H7 (cell line): ENCODE data around the gene GMDS. TPM values are rescaled to one million over a fixed set of nuclear protein-coding genes. Genes with fewer than 3 reads are reported as not detected.

Experiments
- DNase-seq: peaks from one replicate; pipeline ENCODE4 v3.0.0; 2012
- H3K27me3 ChIP-seq: 2 replicates; pipeline ENCODE4 v1.6.0; 2011; ENCODE audit warnings: mild to moderate bottlenecking, low read length; ENCODE audit not compliant: control insufficient read depth, insufficient read depth
- H3K36me3 ChIP-seq: replicated peaks from 2 replicates; pipeline ENCODE4 v1.5.1; 2011; ENCODE audit warnings: low read length; ENCODE audit not compliant: control insufficient read depth, insufficient read depth
- H3K4me3 ChIP-seq: 2 replicates; pipeline ENCODE4 v1.5.1; 2011; ENCODE audit warnings: low read depth, mild to moderate bottlenecking, control low read depth, low read length, moderate library complexity; ENCODE audit not compliant: insufficient read depth
- total RNA-seq: library from RNA; depleted of rRNA; stranded (reverse); fragments of >200 nt; shearing (Covaris generic); gene quantifications from 2 replicates; pipeline ENCODE4 v1.2.3, GENCODE V29; 2014

The GMDS gene
- total RNA-seq, 1 experiment from 2014 or later = 9.0 TPM

GRCh38 chr6:1614448-1615150 is 630.8 kb downstream of the GMDS start:
- H3K27me3 ChIP-seq = peaks cover 96% of the 10 kb centered on the region
- H3K36me3 ChIP-seq = no peaks in the 10 kb centered on the region
- H3K4me3 ChIP-seq = peak overlapping the region; percentile 53
- peak; percentile 88 for DNase-seq

DNA sequence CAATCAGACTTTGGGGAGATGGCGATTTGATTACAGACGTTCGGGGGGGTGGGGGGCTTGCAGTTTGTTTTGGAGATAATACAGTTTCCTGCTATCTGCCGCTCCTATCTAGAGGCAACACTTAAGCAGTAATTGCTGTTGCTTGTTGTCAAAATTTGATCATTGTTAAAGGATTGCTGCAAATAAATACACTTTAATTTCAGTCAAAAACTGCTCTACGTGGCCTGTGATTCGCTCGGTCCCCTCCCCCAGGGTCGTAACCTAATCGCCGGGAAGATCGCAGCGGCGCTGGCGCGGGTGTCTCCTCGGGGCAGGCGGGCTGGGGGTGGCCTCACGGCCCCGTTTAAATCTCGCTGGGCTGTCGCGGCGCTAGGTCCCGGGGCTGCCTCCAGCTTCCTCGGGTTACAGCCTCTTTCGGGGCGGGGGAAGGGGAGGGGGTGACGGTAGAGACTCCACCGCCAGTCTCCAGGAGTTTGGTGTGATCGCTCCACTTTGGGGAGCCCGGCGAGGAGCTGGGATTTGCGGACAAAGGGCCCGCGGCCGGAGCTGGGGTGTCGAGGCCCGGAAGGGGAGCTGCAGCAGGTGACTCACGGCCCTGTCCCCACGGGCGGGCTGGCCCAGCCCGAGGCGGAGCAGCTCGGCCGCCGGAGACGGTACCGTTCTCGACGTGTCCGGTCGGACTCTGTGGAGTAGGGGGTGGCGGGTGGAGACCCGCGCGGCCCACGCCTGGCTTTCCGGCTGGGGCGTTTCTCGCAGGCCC is 631.5 kb downstream of the GMDS start:
- Histone ChIP-seq H3K4me3 (peak overlapping the region; percentile 53), H3K36me3 (no peaks in the 10 kb centered on the region), H3K27me3 (peaks cover 94% of the 10 kb centered on the region)
- DNase-seq = peak; percentile 94

DNA sequence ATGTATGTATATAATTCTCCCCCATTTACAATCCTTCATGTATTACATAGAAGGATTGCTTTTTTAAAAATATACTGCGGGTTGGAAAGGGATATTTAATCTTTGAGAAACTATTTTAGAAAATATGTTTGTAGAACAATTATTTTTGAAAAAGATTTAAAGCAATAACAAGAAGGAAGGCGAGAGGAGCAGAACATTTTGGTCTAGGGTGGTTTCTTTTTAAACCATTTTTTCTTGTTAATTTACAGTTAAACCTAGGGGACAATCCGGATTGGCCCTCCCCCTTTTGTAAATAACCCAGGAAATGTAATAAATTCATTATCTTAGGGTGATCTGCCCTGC is 632.1 kb downstream of the GMDS start:
- peaks cover 94% of the 10 kb centered on the region for H3K27me3 ChIP-seq
- H3K36me3 ChIP-seq = no peaks in the 10 kb centered on the region
- peak overlapping the region; percentile 53; the same call in 1 of the 2 replicates for H3K4me3 ChIP-seq
- DNase-seq = no peak

DNA sequence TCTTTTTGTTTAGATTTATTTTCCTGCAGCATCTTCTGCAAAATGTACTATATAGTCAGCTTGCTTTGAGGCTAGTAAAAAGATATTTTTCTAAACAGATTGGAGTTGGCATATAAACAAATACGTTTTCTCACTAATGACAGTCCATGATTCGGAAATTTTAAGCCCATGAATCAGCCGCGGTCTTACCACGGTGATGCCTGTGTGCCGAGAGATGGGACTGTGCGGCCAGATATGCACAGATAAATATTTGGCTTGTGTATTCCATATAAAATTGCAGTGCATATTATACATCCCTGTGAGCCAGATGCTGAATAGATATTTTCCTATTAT is 632.5 kb downstream of the GMDS start:
- H3K4me3 ChIP-seq = no peak overlapping the region
- peaks cover 94% of the 10 kb centered on the region for H3K27me3 ChIP-seq

DNA sequence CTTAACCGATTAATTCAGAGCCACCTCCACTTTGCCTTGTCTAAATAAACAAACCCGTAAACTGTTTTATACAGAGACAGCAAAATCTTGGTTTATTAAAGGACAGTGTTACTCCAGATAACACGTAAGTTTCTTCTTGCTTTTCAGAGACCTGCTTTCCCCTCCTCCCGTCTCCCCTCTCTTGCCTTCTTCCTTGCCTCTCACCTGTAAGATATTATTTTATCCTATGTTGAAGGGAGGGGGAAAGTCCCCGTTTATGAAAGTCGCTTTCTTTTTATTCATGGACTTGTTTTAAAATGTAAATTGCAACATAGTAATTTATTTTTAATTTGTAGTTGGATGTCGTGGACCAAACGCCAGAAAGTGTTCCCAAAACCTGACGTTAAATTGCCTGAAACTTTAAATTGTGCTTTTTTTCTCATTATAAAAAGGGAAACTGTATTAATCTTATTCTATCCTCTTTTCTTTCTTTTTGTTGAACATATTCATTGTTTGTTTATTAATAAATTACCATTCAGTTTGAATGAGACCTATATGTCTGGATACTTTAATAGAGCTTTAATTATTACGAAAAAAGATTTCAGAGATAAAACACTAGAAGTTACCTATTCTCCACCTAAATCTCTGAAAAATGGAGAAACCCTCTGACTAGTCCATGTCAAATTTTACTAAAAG is 633.0 kb downstream of the GMDS start:
- Histone ChIP-seq H3K4me3 (no peak overlapping the region; the same call in 1 of the 2 replicates), H3K27me3 (peaks cover 92% of the 10 kb centered on the region), H3K36me3 (no peaks in the 10 kb centered on the region)
- peak; percentile 22 for DNase-seq

More for the DNA sequence above, 632.5 kb downstream of the GMDS start:
- no peaks in the 10 kb centered on the region for H3K36me3 ChIP-seq
- DNase-seq = no peak

GRCh38 chr6:1611572-1612298 is 633.7 kb downstream of the GMDS start:
- Histone ChIP-seq H3K36me3 (no peaks in the 10 kb centered on the region), H3K4me3 (peak overlapping the region; percentile 32; the same call in 1 of the 2 replicates), H3K27me3 (peaks cover 89% of the 10 kb centered on the region)
- no peak for DNase-seq

DNA sequence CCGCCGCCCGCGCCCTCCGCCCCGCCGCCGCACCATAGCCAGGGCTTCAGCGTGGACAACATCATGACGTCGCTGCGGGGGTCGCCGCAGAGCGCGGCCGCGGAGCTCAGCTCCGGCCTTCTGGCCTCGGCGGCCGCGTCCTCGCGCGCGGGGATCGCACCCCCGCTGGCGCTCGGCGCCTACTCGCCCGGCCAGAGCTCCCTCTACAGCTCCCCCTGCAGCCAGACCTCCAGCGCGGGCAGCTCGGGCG is 634.2 kb downstream of the GMDS start:
- Histone ChIP-seq H3K27me3 (peaks cover 89% of the 10 kb centered on the region), H3K4me3 (peak overlapping the region; percentile 22; the same call in 1 of the 2 replicates), H3K36me3 (no peaks in the 10 kb centered on the region)
- peak; percentile 93 for DNase-seq

DNA sequence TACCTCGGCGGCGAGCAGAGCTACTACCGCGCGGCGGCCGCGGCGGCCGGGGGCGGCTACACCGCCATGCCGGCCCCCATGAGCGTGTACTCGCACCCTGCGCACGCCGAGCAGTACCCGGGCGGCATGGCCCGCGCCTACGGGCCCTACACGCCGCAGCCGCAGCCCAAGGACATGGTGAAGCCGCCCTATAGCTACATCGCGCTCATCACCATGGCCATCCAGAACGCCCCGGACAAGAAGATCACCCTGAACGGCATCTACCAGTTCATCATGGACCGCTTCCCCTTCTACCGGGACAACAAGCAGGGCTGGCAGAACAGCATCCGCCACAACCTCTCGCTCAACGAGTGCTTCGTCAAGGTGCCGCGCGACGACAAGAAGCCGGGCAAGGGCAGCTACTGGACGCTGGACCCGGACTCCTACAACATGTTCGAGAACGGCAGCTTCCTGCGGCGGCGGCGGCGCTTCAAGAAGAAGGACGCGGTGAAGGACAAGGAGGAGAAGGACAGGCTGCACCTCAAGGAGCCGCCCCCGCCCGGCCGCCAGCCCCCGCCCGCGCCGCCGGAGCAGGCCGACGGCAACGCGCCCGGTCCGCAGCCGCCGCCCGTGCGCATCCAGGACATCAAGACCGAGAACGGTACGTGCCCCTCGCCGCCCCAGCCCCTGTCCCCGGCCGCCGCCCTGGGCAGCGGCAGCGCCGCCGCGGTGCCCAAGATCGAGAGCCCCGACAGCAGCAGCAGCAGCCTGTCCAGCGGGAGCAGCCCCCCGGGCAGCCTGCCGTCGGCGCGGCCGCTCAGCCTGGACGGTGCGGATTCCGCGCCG is 634.7 kb downstream of the GMDS start:
- peaks cover 89% of the 10 kb centered on the region for H3K27me3 ChIP-seq
- H3K4me3 ChIP-seq = peak overlapping the region; percentile 39
- H3K36me3 ChIP-seq = no peaks in the 10 kb centered on the region
- no peak for DNase-seq

DNA sequence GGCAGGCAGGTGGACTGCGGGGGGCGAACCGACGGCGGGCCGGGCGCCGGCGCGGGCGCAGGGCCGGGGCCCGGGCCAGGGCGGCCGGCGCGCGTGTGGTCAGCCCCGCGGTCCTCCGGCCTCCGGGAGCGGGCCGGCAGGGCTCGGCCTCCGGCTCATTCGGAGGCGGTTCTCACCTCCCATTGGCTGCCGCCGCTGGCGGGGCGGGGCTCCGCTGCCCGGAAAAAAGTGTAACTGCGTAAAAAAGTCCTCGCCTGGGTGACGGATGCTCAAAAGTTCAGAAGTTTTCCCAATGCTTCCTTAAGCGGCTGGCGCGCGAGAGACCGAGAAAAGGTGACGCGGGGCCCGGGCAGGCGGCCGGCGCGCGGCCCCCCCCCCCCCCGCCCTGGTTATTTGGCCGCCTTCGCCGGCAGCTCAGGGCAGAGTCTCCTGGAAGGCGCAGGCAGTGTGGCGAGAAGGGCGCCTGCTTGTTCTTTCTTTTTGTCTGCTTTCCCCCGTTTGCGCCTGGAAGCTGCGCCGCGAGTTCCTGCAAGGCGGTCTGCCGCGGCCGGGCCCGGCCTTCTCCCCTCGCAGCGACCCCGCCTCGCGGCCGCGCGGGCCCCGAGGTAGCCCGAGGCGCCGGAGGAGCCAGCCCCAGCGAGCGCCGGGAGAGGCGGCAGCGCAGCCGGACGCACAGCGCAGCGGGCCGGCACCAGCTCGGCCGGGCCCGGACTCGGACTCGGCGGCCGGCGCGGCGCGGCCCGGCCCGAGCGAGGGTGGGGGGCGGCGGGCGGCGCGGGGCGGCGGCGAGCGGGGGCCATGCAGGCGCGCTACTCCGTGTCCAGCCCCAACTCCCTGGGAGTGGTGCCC is 635.5 kb downstream of the GMDS start, which contains the start of gene FOXC1:
FOXC1 (plus strand) TSS at position 268 of the 849 bp plus-strand sequence; CDS start at position 799, 531 bp downstream.
- Histone ChIP-seq H3K4me3 (peak within 1 kb of the TSS; percentile 54), H3K36me3 (no peaks in the 10 kb centered on the region), H3K27me3 (peaks cover 89% of the 10 kb centered on the region)
- peak; percentile 97 for DNase-seq

DNA sequence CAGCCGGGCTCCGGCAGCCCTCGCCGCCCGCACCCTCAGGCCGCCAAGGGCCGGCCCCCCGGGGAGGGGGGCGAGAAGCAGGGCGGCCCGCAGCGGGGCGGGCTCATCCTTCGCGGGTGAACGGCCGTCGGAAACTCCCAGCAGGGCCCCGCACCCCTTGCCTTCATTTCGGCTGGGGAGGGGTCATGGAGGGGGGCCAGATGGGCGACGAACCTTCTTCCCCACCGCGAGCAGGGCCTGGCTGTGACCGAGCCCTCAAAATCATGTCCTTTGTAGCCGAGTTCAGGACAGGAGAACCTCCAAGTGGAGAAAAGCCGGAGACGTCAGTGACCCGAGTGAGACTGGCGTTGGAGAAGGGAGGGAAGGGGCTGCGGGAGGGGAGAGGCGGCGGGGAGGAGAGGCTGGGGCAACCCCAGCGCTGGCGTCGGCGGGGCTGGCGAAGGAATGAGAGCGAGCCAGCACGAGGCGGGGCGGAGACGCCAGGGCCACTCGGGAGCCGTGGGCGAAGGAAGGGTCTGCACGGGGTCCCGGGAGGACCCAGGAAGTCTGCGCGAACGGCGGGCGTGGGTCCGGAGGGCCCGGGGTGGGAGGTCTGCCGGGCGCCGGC is 636.3 kb downstream of the GMDS start:
- Histone ChIP-seq H3K36me3 (no peaks in the 10 kb centered on the region), H3K27me3 (peaks cover 88% of the 10 kb centered on the region), H3K4me3 (peak overlapping the region; percentile 54)
- DNase-seq = peak; percentile 80

DNA sequence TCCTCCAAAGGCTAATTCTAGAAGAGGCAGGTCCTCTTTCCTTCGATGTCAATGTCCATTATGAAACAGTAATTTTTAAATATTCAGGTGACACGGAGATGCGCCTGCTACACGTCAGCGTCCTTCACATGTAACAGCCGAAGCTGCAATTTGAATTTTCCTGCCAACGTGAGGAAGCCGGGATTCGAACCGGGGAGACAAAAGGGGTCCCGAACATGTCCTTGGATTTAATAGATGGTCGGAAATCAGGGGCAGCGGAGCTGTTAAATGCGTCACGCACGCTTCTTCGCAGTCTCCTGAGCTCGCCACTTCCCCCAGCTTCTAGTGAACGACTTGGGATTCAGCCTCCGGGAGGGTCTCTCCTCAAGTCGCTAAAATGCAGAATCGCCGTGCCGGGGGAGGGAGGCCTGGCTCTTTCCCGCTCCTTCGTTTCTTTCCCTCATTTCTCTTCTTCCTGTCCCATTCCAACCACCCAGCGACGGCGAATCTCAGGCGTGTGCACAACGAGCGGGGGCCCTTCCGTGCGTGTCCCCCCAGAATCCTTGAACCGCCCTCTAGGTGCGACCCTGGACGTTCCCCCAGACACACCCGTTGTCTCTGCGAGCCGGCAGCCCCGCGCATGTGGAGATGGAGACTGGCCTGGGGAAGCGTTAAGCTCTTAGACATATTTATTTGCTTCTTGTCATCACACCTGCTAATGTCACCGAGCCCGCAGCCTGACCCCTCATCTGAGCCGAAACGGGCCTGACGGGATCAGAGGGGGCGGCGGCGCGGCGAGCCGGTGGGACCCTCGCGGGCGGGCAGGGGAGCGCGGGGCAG is 637.0 kb downstream of the GMDS start:
- Histone ChIP-seq H3K36me3 (no peaks in the 10 kb centered on the region), H3K27me3 (peaks cover 88% of the 10 kb centered on the region), H3K4me3 (peak overlapping the region; percentile 26; the same call in 1 of the 2 replicates)
- DNase-seq = peak; percentile 72

- Histone ChIP-seq H3K36me3 (no peaks in the 10 kb centered on the region), H3K4me3 (peak overlapping the region; percentile 26), H3K27me3 (peaks cover 83% of the 10 kb centered on the region)
- DNase-seq = peak; percentile 93
These were observed 637.7 kb downstream of the GMDS start for GRCh38 chr6:1607516-1608221.
